HG02943 (cell line): ENCODE results near the gene BMPR1B.
A peak's percentile ranks its signal among the peaks of the same experiment; 100 is the strongest.
"Not testable (repeated sequence)": the region's sequence is repeated elsewhere in the genome, so short reads cannot be mapped to it uniquely, and the experiment has no call there.

Experiments
- ATAC-seq: cut with Tn5 transposase; IDR thresholded peaks from one replicate; pipeline ENCODE4 v1.9.1; 2021; ENCODE audit warnings: mild to moderate bottlenecking, low read depth, moderate library complexity; ENCODE audit not compliant: unreplicated experiment

BMPR1B gene

GRCh38 chr4:95165926-95166524 lies 408.3 kb downstream of the BMPR1B start:
- peak; percentile 76 for ATAC-seq

- no peak for ATAC-seq
These were observed 410.1 kb downstream of the BMPR1B start for GRCh38 chr4:95167805-95168204.

- ATAC-seq, result no peak
These were observed 412.4 kb downstream of the BMPR1B start for GRCh38 chr4:95170176-95170575.

GRCh38 chr4:95171377-95171776 lies 413.6 kb downstream of the BMPR1B start:
- ATAC-seq, result not testable (repeated sequence)

- ATAC-seq, result no peak
These were observed 421.2 kb downstream of the BMPR1B start for GRCh38 chr4:95178938-95179337.

GRCh38 chr4:95180531-95181242 lies 422.9 kb downstream of the BMPR1B start:
- no peak for ATAC-seq

GRCh38 chr4:95181243-95181995 lies 423.7 kb downstream of the BMPR1B start:
- no peak for ATAC-seq

- no peak for ATAC-seq
These were observed 424.2 kb downstream of the BMPR1B start for GRCh38 chr4:95181996-95182306.

- ATAC-seq, result no peak
These were observed 426.1 kb downstream of the BMPR1B start for GRCh38 chr4:95183656-95184408.

- no peak for ATAC-seq
These were observed 428.9 kb downstream of the BMPR1B start for GRCh38 chr4:95186666-95187065.

- no peak for ATAC-seq
These were observed 431.1 kb downstream of the BMPR1B start for GRCh38 chr4:95188701-95189370.

- no peak for ATAC-seq
These were observed 433.1 kb downstream of the BMPR1B start for GRCh38 chr4:95190751-95191436.

GRCh38 chr4:95191537-95191936 lies 433.8 kb downstream of the BMPR1B start:
- ATAC-seq, result no peak

- no peak for ATAC-seq
These were observed 435.9 kb downstream of the BMPR1B start for GRCh38 chr4:95193391-95194224.

- no peak for ATAC-seq
These were observed 439.6 kb downstream of the BMPR1B start for GRCh38 chr4:95197353-95197752.

GRCh38 chr4:95198961-95199360 lies 441.2 kb downstream of the BMPR1B start:
- ATAC-seq, result no peak

GRCh38 chr4:95204267-95204844 lies 446.6 kb downstream of the BMPR1B start:
- no peak for ATAC-seq

GRCh38 chr4:95204873-95205272 lies 447.1 kb downstream of the BMPR1B start:
- no peak for ATAC-seq
